ENCODE data around the gene GALNT17.

Gene GALNT17

GRCh38 chr7:71424166-71425035, 292.5 kb downstream of the GALNT17 start:
- TF ChIP-seq, protein P1, sequence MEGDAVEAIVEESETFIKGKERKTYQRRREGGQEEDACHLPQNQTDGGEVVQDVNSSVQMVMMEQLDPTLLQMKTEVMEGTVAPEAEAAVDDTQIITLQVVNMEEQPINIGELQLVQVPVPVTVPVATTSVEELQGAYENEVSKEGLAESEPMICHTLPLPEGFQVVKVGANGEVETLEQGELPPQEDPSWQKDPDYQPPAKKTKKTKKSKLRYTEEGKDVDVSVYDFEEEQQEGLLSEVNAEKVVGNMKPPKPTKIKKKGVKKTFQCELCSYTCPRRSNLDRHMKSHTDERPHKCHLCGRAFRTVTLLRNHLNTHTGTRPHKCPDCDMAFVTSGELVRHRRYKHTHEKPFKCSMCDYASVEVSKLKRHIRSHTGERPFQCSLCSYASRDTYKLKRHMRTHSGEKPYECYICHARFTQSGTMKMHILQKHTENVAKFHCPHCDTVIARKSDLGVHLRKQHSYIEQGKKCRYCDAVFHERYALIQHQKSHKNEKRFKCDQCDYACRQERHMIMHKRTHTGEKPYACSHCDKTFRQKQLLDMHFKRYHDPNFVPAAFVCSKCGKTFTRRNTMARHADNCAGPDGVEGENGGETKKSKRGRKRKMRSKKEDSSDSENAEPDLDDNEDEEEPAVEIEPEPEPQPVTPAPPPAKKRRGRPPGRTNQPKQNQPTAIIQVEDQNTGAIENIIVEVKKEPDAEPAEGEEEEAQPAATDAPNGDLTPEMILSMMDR (IDR thresholded peaks at IDR 0.05; ENCODE audit: unreplicated experiment in 3 of 3) = no peak
- peaks cover 28% of the 10 kb centered on the region for H3K4me1 Mint-ChIP-seq
- H3K27ac Mint-ChIP-seq = peak overlapping the region in 2 of 3 experiments; percentile 35 to 48
- H3K27me3 Mint-ChIP-seq (ENCODE audit: low read depth) = peaks cover 25% of the 10 kb centered on the region
- H3K36me3 Mint-ChIP-seq (ENCODE audit: low read depth) = peaks cover 4% of the 10 kb centered on the region
- H3K9me3 Mint-ChIP-seq = no peaks in the 10 kb centered on the region
- no peak overlapping the region for H3K4me3 Mint-ChIP-seq

DNA sequence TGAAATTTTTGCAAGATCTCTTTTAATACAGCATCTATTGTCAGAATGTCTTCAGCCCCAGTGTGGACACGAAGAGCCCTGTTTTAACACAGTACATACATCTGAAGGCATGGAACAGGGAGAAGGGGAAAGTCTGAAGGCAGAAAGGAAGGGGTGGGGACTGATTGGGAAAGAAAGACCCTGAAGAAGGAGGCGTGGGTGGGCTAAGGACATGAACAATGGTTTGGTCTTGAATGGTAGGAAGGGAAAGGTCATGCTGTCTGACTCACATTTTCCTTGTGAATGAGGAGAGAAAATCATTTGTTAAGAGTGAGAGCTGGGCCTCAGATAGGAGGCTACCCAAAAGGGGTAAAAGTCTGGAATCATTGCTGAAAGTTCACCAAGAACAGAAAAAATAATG, 297.1 kb downstream of the GALNT17 start:
- no peak overlapping the region for H3K27ac Mint-ChIP-seq
- TF ChIP-seq, protein P1 (IDR thresholded peaks at IDR 0.05; ENCODE audit: unreplicated experiment in 3 of 3) = no peak
- peaks cover 19% of the 10 kb centered on the region for H3K4me1 Mint-ChIP-seq
- no peaks in the 10 kb centered on the region for H3K9me3 Mint-ChIP-seq
- no peak overlapping the region for H3K4me3 Mint-ChIP-seq
- no peaks in the 10 kb centered on the region for H3K36me3 Mint-ChIP-seq (ENCODE audit: low read depth)
- peaks cover 18% of the 10 kb centered on the region for H3K27me3 Mint-ChIP-seq (ENCODE audit: low read depth)

DNA sequence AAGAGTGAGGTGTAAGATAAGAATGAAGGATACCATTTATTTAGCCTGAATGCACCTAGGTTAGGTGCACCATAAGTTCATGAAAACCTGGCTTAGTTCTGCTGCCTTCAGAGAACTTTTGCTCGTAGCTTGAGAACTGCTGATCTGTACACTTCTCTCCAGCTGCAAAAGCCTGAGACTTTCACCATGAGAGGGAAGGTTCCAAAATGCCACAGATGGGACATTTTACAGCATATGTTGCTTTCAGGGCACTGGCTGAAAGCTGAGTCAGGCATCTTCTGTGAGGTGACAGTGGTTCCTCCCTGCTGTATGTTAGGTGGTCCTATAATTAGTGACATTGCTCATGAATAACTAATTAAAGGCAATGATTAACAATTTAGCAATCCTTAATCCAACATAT, 298.3 kb downstream of the GALNT17 start:
- H3K9me3 Mint-ChIP-seq = no peaks in the 10 kb centered on the region
- no peaks in the 10 kb centered on the region for H3K36me3 Mint-ChIP-seq (ENCODE audit: low read depth)
- H3K27me3 Mint-ChIP-seq (ENCODE audit: low read depth) = peaks cover 18% of the 10 kb centered on the region
- TF ChIP-seq, protein P1 (IDR thresholded peaks at IDR 0.05; ENCODE audit: unreplicated experiment in 3 of 3) = no peak
- no peak overlapping the region for H3K4me3 Mint-ChIP-seq
- peaks cover 11% of the 10 kb centered on the region for H3K4me1 Mint-ChIP-seq
- no peak overlapping the region for H3K27ac Mint-ChIP-seq

DNA sequence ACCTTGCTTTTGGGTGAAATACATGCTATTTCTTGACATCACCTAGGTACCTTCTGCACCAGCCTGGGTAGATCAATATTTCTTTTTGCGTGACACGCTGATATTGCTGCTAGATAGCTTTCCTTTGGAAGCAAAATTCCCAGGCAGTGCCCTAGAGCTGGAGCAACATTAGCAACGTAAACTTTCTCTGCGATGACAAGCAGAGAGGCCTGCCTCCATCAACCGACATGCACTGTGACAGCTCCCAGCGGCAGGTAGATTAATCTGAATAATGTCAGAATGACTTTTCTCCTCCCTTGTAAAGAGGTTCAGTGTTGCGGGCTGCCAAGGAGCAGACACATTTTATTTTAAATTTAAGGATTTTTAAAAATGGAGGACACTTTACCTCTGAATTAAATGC, 307.4 kb downstream of the GALNT17 start:
- peaks cover 15% of the 10 kb centered on the region for H3K27me3 Mint-ChIP-seq (ENCODE audit: low read depth)
- peaks cover 12% of the 10 kb centered on the region for H3K9me3 Mint-ChIP-seq
- H3K36me3 Mint-ChIP-seq (ENCODE audit: low read depth) = peaks cover 7% of the 10 kb centered on the region
- H3K4me3 Mint-ChIP-seq = no peak overlapping the region
- no peak overlapping the region for H3K27ac Mint-ChIP-seq
- peaks cover 12% of the 10 kb centered on the region for H3K4me1 Mint-ChIP-seq
- TF ChIP-seq, protein P1 (IDR thresholded peaks at IDR 0.05; ENCODE audit: unreplicated experiment in 3 of 3) = no peak

GRCh38 chr7:71442492-71443190, 310.7 kb downstream of the GALNT17 start:
- TF ChIP-seq, protein P1 (IDR thresholded peaks at IDR 0.05; ENCODE audit: unreplicated experiment in 3 of 3) = no peak
- no peak overlapping the region for H3K4me3 Mint-ChIP-seq
- H3K27me3 Mint-ChIP-seq (ENCODE audit: low read depth) = peaks cover 20% of the 10 kb centered on the region
- peaks cover 18% of the 10 kb centered on the region for H3K4me1 Mint-ChIP-seq
- H3K36me3 Mint-ChIP-seq (ENCODE audit: low read depth) = no peaks in the 10 kb centered on the region
- H3K27ac Mint-ChIP-seq = no peak overlapping the region
- H3K9me3 Mint-ChIP-seq = peaks cover 3% of the 10 kb centered on the region
